Activated T-cell treated with anti-CD3 and anti-CD28 coated beads for 48 hours (primary cell): ENCODE data around the gene TPPP2.
"Not testable (repeated sequence)": the region's sequence is repeated elsewhere in the genome, so short reads cannot be mapped to it uniquely, and the experiment has no call there.

Experiments
- DNase-seq: peaks from one replicate; pipeline ENCODE4 v3.0.0-alpha.2; 2020; ENCODE audit warnings: low read depth

TPPP2 gene

GRCh38 chr14:21038441-21039422 lies 8.7 kb downstream of the TPPP2 start:
- no peak for DNase-seq

- no peak for DNase-seq
Measured at GRCh38 chr14:21039585-21040369, 9.8 kb downstream of the TPPP2 start.

GRCh38 chr14:21040370-21040925 lies 10.4 kb downstream of the TPPP2 start:
- no peak for DNase-seq

- DNase-seq: not testable (repeated sequence)
Measured at GRCh38 chr14:21040941-21041340, 10.9 kb downstream of the TPPP2 start.

- no peak for DNase-seq
Measured at GRCh38 chr14:21041676-21042433, 11.8 kb downstream of the TPPP2 start, which contains the start of gene RNASE7. Gene RNASE7, plus strand, starts transcription at chr14:21042362. Its CDS starts 631 bp downstream, at chr14:21042993.

- DNase-seq: no peak
Measured at GRCh38 chr14:21042918-21043317, 12.9 kb downstream of the TPPP2 start.

- no peak for DNase-seq
Measured at GRCh38 chr14:21043387-21043973, 13.5 kb downstream of the TPPP2 start.

GRCh38 chr14:21043974-21044618 lies 14.1 kb downstream of the TPPP2 start:
- DNase-seq: no peak

GRCh38 chr14:21047378-21047781 lies 17.4 kb downstream of the TPPP2 start:
- no peak for DNase-seq

GRCh38 chr14:21048638-21049037 lies 18.6 kb downstream of the TPPP2 start:
- DNase-seq: no peak

- no peak for DNase-seq
Measured at GRCh38 chr14:21049271-21049673, 19.3 kb downstream of the TPPP2 start.

GRCh38 chr14:21050597-21050996 lies 20.6 kb downstream of the TPPP2 start:
- no peak for DNase-seq

GRCh38 chr14:21053184-21054122 lies 23.4 kb downstream of the TPPP2 start:
- DNase-seq: no peak

GRCh38 chr14:21054123-21054767 lies 24.2 kb downstream of the TPPP2 start:
- no peak for DNase-seq

GRCh38 chr14:21054768-21055145 lies 24.7 kb downstream of the TPPP2 start:
- DNase-seq: no peak

- DNase-seq: no peak
Measured at GRCh38 chr14:21055432-21056117, 25.6 kb downstream of the TPPP2 start.

- no peak for DNase-seq
Measured at GRCh38 chr14:21056520-21057163, 26.6 kb downstream of the TPPP2 start.
